B cell (primary cell): ENCODE results near the gene TCEA3. TPM values are rescaled to one million over a fixed set of nuclear protein-coding genes. Genes with fewer than 3 reads are reported as not detected.

Source experiments
- ATAC-seq: fragments of 200-7000 bp; cut with Tn5 transposase; one replicate; pipeline ENCODE4 v1.10.0; 2021; ENCODE audit warnings: low read depth, mild to moderate bottlenecking, moderate number of reproducible peaks, moderate library complexity
- CTCF ChIA-PET: fragments of 350-600 bp; sonication (Branson Sonifier 250); formaldehyde crosslinking; loops from one replicate; lab custom pipeline; 2021; ENCODE audit warnings: antibody characterized with exemption, inconsistent platforms; lab: Charles Lee
- POLR2A ChIA-PET: fragments of 350-600 bp; sonication (Branson Sonifier 250); formaldehyde crosslinking; loops from one replicate; lab custom pipeline; 2021; ENCODE audit warnings: antibody characterized with exemption; lab: Charles Lee
- DNase-seq: peaks from one replicate; pipeline ENCODE4 v3.0.0; 2013
- H2AFZ ChIP-seq: 2 replicates; pipeline ENCODE4 v1.6.1; 2012; ENCODE audit warnings: mild to moderate bottlenecking, low read depth, low read length; ENCODE audit not compliant: insufficient read depth, poor library complexity, severe bottlenecking
- H3K27ac ChIP-seq, 2 donors: 1 replicate in 1 of 2; 2 replicates in 1 of 2; pipeline ENCODE4 v1.5.1; 2012 to 2013; ENCODE audit warnings: low read length in 2 of 2, mild to moderate bottlenecking in 2 of 2, moderate library complexity in 1 of 2
- H3K27me3 ChIP-seq, 4 experiments: fragments of 200-600 bp in 1 of 4; sonication (generic) in 1 of 4; replicated peaks in 1 of 4; 1 replicate in 2 of 4; 2 replicates in 2 of 4; pipeline versions ENCODE4 v1.6.1 to v1.7.0; 2013 to 2016; ENCODE audit warnings: low read length in 3 of 4, mild to moderate bottlenecking in 2 of 4, mixed read lengths in 1 of 4, moderate library complexity in 1 of 4; ENCODE audit not compliant: insufficient read depth in 4 of 4, control insufficient read depth in 3 of 4; ENCODE audit errors: control extremely low read depth in 1 of 4
- H3K36me3 ChIP-seq, 2 experiments: replicated peaks in 1 of 2; 1 replicate in 1 of 2; 2 replicates in 1 of 2; pipeline versions ENCODE4 v1.6.1 to v1.7.1; 2013; ENCODE audit warnings: low read length in 1 of 2; ENCODE audit not compliant: insufficient read depth in 2 of 2, control insufficient read depth in 1 of 2; ENCODE audit errors: control extremely low read depth in 1 of 2, extremely low read depth in 1 of 2
- H3K4me1 ChIP-seq, 2 donors: fragments of 200-600 bp in 1 of 2; sonication (generic) in 1 of 2; 1 replicate in 1 of 2; 2 replicates in 1 of 2; pipeline versions ENCODE4 v1.5.1 to v1.6.1; 2013 to 2017; ENCODE audit warnings: low read length in 2 of 2; ENCODE audit not compliant: control insufficient read depth in 2 of 2, insufficient read depth in 2 of 2
- H3K4me2 ChIP-seq: replicated peaks from 2 replicates; pipeline ENCODE3; 2012; ENCODE audit warnings: mild to moderate bottlenecking, low read depth, low read length; ENCODE audit not compliant: poor library complexity, severe bottlenecking
- H3K4me3 ChIP-seq, 5 experiments: fragments of 200-600 bp in 1 of 5; sonication (generic) in 1 of 5; 1 replicate in 3 of 5; 2 replicates in 2 of 5; pipeline versions ENCODE4 v1.5.1 to v1.7.0; 2011 to 2016; ENCODE audit warnings: low read length in 4 of 5, mild to moderate bottlenecking in 4 of 5, low read depth in 2 of 5, control low read depth in 1 of 5, moderate library complexity in 1 of 5; ENCODE audit not compliant: insufficient read depth in 1 of 5; ENCODE audit errors: control extremely low read depth in 1 of 5, extremely low read depth in 1 of 5
- H3K79me2 ChIP-seq: fragments of 200-600 bp; sonication (generic); one replicate; pipeline ENCODE4 v1.6.0; 2016; ENCODE audit warnings: low read length; ENCODE audit not compliant: control insufficient read depth, insufficient read depth
- H3K9ac ChIP-seq: fragments of 200-600 bp; sonication (generic); 2 replicates; pipeline ENCODE4 v1.6.1; 2017; ENCODE audit warnings: mild to moderate bottlenecking, low read length, moderate library complexity
- H3K9me3 ChIP-seq, 3 donors: one replicate each; pipeline versions ENCODE4 v1.6.1 to v1.7.1; 2013; ENCODE audit warnings: low read length in 2 of 3; ENCODE audit not compliant: control insufficient read depth in 2 of 3, insufficient read depth in 1 of 3; ENCODE audit errors: control extremely low read depth in 1 of 3
- H4K20me1 ChIP-seq: 2 replicates; pipeline ENCODE4 v1.6.0; 2012; ENCODE audit warnings: mild to moderate bottlenecking, low read length; ENCODE audit not compliant: insufficient read depth, control insufficient read depth, poor library complexity, severe bottlenecking
- H3K27ac Mint-ChIP-seq: one replicate; pipeline ENCODE4 v1.8.0; 2021; ENCODE audit warnings: mixed read lengths
- H3K27me3 Mint-ChIP-seq: one replicate; pipeline ENCODE4 v1.8.0; 2021; ENCODE audit warnings: mixed read lengths
- H3K4me1 Mint-ChIP-seq: one replicate; pipeline ENCODE4 v1.8.0; 2021; ENCODE audit warnings: mixed read lengths
- H3K4me3 Mint-ChIP-seq: one replicate; pipeline ENCODE4 v1.8.0; 2021; ENCODE audit warnings: mixed read lengths
- H3K9me3 Mint-ChIP-seq: one replicate; pipeline ENCODE4 v1.8.0; 2022; ENCODE audit warnings: mixed read lengths; ENCODE audit not compliant: insufficient read depth
- EZH2 ChIP-seq: IDR thresholded peaks from 2 replicates; pipeline ENCODE4 v1.6.1; 2012; ENCODE audit warnings: borderline replicate concordance, low read depth, mild to moderate bottlenecking, moderate library complexity, low read length; ENCODE audit not compliant: insufficient read depth, poor library complexity, severe bottlenecking
- WGBS: methylation state at CpG from one replicate; pipeline ENCODE4 v1.1.5; 2013; ENCODE audit warnings: missing lambda C conversion rate; ENCODE audit not compliant: insufficient coverage; 5-methylcytosine and 5-hydroxymethylcytosine counted together
- intact Hi-C: fragments of 100-400 bp; cut with micrococcal nuclease; formaldehyde crosslinking; loops from one replicate; pipeline ENCODE4 v1.10.0; 2022
- polyA plus RNA-seq: library from polyadenylated mRNA; depleted of rRNA; stranded (reverse); fragments of >200 nt; gene quantifications from 2 replicates; pipeline ENCODE4 v1.2.3, GENCODE V29; 2012
- total RNA-seq, 2 donors: library from RNA; stranded (reverse); fragments of 120-200 nt in 1 of 2; gene quantifications; 1 replicate in 1 of 2; 2 replicates in 1 of 2; pipeline versions ENCODE4 v1.2.3 to v1.2.4, GENCODE V29; 2013 to 2022
- TF ChIP-seq, protein P1 (sequence below): fragments of 200-600 bp; IDR thresholded peaks from one replicate; pipeline ENCODE4 v1.8.0; 2022; ENCODE audit warnings: antibody characterized with exemption, mild to moderate bottlenecking

The TCEA3 gene
- total and polyA plus RNA-seq, 2 donors (not counting 1 experiment from before 2014, with no cell fraction given) = 0.22 TPM; not detected in 1

DNA sequence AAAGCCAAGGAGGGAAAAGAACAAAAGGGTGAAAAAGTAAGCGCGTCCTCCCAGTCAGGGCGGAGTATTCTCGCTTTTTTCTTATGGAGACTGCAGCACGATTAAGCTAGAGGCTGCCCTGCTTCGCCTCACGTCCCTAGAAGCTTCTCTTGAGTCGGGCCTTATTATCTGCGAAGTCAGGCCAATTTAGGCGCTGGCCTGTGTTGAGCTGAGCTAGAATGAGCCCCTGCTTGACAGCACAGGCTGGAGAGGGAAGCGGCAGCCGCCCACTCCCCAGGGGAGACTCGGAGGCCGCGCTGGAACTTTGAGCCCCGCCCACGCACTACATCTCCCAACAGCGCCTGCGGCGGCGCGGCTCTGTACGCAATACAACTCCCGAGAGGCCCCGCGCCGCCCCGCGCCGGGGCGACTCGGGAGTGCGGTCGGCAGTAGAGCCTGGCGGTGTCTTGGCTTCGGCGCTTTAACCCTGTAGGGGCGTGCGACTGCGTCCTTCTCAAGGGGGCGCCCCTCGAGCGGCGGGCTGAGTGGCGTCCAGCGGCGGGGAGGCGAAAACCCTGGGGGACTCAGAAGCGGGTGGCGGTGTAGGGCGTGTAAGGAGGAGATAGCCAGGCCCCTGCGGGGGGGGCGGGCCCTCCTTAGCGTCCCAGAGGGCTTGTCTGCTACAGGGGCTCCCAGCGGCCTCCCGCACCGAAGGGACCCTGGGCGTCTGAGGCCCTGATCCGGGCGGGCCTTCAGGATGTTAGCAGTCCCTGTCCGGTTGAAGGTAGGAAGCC, 55.8 kb downstream of the TCEA3 start:
- under 1% methylated on average over 61 of the region's 61 CpGs for WGBS
- H3K4me3 ChIP-seq = peak overlapping the region; percentile 93 to 100 (median 97)
- ATAC-seq (peak; percentile 76), DNase-seq (peak; percentile 93)
- ChIA-PET CTCF (interaction anchor here (0.6 to 1.7 kb wide), 4 partner anchors 24 to 331 kb away, joined by 3 to 12 read pairs (median 4); partner anchors contain the start of gene HNRNPR), POLR2A (interaction anchor here (0.8 to 2.2 kb wide), 4 partner anchors 24 to 323 kb away, joined by 3 to 53 read pairs (median 4); partner anchors contain the start of genes HNRNPR and RPL11)
- H3K27ac ChIP-seq = peak overlapping the region; percentile 81 to 85
- H3K4me2 ChIP-seq = peak overlapping the region; percentile 91
- H3K9me3 ChIP-seq = peaks cover 0 to 7% (median 4%) of the 10 kb centered on the region in 3 donors
- H2AFZ ChIP-seq = peak overlapping the region; percentile 100
- no peaks in the 10 kb centered on the region for H4K20me1 ChIP-seq
- H3K27ac Mint-ChIP-seq = peak overlapping the region; percentile 99
- H3K4me1 Mint-ChIP-seq = peaks cover 33% of the 10 kb centered on the region
- peaks cover 12 to 19% of the 10 kb centered on the region in 2 donors for H3K4me1 ChIP-seq
- intact Hi-C loops = loop anchor here (1.0 to 5.0 kb wide), 6 partner anchors 24 to 432 kb away; partner anchors contain the start of genes ASAP3, E2F2, GALE and HNRNPR
- peaks cover 16% of the 10 kb centered on the region for H3K79me2 ChIP-seq
- H3K4me3 Mint-ChIP-seq = peak overlapping the region; percentile 98
- peak overlapping the region; percentile 89 for H3K9ac ChIP-seq
- H3K36me3 ChIP-seq = no peaks in the 10 kb centered on the region
- H3K27me3 Mint-ChIP-seq = no peaks in the 10 kb centered on the region
- no peaks in the 10 kb centered on the region for H3K9me3 Mint-ChIP-seq
- TF ChIP-seq, protein P1, sequence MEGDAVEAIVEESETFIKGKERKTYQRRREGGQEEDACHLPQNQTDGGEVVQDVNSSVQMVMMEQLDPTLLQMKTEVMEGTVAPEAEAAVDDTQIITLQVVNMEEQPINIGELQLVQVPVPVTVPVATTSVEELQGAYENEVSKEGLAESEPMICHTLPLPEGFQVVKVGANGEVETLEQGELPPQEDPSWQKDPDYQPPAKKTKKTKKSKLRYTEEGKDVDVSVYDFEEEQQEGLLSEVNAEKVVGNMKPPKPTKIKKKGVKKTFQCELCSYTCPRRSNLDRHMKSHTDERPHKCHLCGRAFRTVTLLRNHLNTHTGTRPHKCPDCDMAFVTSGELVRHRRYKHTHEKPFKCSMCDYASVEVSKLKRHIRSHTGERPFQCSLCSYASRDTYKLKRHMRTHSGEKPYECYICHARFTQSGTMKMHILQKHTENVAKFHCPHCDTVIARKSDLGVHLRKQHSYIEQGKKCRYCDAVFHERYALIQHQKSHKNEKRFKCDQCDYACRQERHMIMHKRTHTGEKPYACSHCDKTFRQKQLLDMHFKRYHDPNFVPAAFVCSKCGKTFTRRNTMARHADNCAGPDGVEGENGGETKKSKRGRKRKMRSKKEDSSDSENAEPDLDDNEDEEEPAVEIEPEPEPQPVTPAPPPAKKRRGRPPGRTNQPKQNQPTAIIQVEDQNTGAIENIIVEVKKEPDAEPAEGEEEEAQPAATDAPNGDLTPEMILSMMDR = peak; percentile 10
- TF ChIP-seq EZH2 = no peak
- no peaks in the 10 kb centered on the region for H3K27me3 ChIP-seq
